Vagina (tissue), 2 donors: ENCODE data around the gene ADCY9. TPM values are rescaled to one million over a fixed set of nuclear protein-coding genes. Genes with fewer than 3 reads are reported as not detected.
A peak's percentile ranks its signal among the peaks of the same experiment; 100 is the strongest.
"Not testable (repeated sequence)": the region's sequence is repeated elsewhere in the genome, so short reads cannot be mapped to it uniquely, and the experiment has no call there.

Source experiments
- DNase-seq, 2 donors: peaks; one replicate each; pipeline ENCODE4 v3.0.0-alpha.2; 2017; ENCODE audit errors: extremely low spot score in 2 of 2
- H3K27ac ChIP-seq: fragments of 200-600 bp; sonication (generic); one replicate; pipeline ENCODE4 v1.5.1; 2019
- H3K27me3 ChIP-seq: fragments of 200-600 bp; sonication (generic); one replicate; pipeline ENCODE4 v1.5.1; 2019
- H3K36me3 ChIP-seq, 2 donors: fragments of 200-600 bp; sonication (generic); one replicate each; pipeline ENCODE4 v1.5.1; 2017 to 2019
- H3K4me1 ChIP-seq: fragments of 200-600 bp; sonication (generic); one replicate; pipeline ENCODE4 v1.5.1; 2019
- H3K4me3 ChIP-seq, 2 donors: fragments of 200-600 bp; sonication (generic); 1 replicate in 1 of 2; 2 replicates in 1 of 2; pipeline ENCODE4 v1.5.1; 2016 to 2019
- H3K9me3 ChIP-seq: fragments of 200-600 bp; sonication (generic); one replicate; pipeline ENCODE4 v1.5.1; 2019
- POLR2A ChIP-seq, 2 donors: fragments of 450-650 bp; IDR thresholded peaks; one replicate each; pipeline ENCODE4 v1.6.1; 2017; ENCODE audit warnings: antibody characterized with exemption in 2 of 2, mild to moderate bottlenecking in 2 of 2, moderate library complexity in 2 of 2
- POLR2AphosphoS5 ChIP-seq, 2 donors: sonication (generic); formaldehyde crosslinking; IDR thresholded peaks; one replicate each; pipeline ENCODE4 v1.9.0; 2017; ENCODE audit warnings: antibody characterized with exemption in 2 of 2, mild to moderate bottlenecking in 2 of 2, low read depth in 1 of 2; ENCODE audit not compliant: insufficient read depth in 1 of 2
- intact Hi-C: fragments of 100-400 bp; cut with DNase I; formaldehyde crosslinking; loops from one replicate; pipeline ENCODE4 v1.15.1; 2023
- total RNA-seq: library from RNA; depleted of rRNA; stranded (reverse); fragments of >200 nt; gene quantifications from one replicate; pipeline ENCODE4 v1.2.3, GENCODE V29; 2016
- TF ChIP-seq, protein P1 (sequence below), 3 experiments: fragments of 450-650 bp in 2 of 3; fragments of 200-600 bp in 1 of 3; sonication (generic) in 1 of 3; IDR thresholded peaks; one replicate each; pipeline ENCODE4 v1.5.1; 2017 to 2019; ENCODE audit warnings: antibody characterized with exemption in 3 of 3, mild to moderate bottlenecking in 2 of 3, moderate library complexity in 2 of 3

The ADCY9 gene
- total RNA-seq, 1 donor from 2014 or later: 16.9 TPM

DNA sequence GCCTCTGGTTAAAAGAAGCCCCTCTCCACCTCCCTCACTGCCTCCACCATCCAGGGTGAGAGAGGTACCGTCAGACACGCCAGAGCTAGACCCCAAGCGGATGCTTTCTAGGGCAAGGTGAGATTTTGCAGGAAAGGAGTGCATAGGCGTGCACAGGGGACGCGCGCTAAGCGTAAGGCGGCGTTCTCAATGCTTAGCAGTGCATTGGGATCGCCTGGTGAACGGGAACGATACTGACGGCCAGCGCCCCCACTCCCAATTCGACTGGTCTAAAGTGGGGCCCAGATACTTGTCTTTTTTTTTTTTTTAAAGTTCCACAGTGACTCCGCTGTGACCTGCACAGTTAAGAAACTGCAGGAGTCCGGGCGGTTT, 177.8 kb downstream of the ADCY9 start:
- intact Hi-C loops: no loop called here
- H3K4me3 ChIP-seq: peak overlapping the region; percentile 47 to 55
- H3K27me3 ChIP-seq: no peaks in the 10 kb centered on the region
- H3K36me3 ChIP-seq: no peaks in the 10 kb centered on the region
- DNase-seq: no peak
- no peak overlapping the region for H3K27ac ChIP-seq
- H3K4me1 ChIP-seq: peaks cover 6% of the 10 kb centered on the region
- H3K9me3 ChIP-seq: no peaks in the 10 kb centered on the region
- TF ChIP-seq, protein P1, sequence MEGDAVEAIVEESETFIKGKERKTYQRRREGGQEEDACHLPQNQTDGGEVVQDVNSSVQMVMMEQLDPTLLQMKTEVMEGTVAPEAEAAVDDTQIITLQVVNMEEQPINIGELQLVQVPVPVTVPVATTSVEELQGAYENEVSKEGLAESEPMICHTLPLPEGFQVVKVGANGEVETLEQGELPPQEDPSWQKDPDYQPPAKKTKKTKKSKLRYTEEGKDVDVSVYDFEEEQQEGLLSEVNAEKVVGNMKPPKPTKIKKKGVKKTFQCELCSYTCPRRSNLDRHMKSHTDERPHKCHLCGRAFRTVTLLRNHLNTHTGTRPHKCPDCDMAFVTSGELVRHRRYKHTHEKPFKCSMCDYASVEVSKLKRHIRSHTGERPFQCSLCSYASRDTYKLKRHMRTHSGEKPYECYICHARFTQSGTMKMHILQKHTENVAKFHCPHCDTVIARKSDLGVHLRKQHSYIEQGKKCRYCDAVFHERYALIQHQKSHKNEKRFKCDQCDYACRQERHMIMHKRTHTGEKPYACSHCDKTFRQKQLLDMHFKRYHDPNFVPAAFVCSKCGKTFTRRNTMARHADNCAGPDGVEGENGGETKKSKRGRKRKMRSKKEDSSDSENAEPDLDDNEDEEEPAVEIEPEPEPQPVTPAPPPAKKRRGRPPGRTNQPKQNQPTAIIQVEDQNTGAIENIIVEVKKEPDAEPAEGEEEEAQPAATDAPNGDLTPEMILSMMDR (IDR thresholded peaks at IDR 0.05): no peak
- TF ChIP-seq POLR2AphosphoS5 (IDR thresholded peaks at IDR 0.05; ENCODE audit: insufficient read depth in 1 of 2, low read depth in 1 of 2) (no peak), POLR2A (IDR thresholded peaks at IDR 0.05) (no peak)

DNA sequence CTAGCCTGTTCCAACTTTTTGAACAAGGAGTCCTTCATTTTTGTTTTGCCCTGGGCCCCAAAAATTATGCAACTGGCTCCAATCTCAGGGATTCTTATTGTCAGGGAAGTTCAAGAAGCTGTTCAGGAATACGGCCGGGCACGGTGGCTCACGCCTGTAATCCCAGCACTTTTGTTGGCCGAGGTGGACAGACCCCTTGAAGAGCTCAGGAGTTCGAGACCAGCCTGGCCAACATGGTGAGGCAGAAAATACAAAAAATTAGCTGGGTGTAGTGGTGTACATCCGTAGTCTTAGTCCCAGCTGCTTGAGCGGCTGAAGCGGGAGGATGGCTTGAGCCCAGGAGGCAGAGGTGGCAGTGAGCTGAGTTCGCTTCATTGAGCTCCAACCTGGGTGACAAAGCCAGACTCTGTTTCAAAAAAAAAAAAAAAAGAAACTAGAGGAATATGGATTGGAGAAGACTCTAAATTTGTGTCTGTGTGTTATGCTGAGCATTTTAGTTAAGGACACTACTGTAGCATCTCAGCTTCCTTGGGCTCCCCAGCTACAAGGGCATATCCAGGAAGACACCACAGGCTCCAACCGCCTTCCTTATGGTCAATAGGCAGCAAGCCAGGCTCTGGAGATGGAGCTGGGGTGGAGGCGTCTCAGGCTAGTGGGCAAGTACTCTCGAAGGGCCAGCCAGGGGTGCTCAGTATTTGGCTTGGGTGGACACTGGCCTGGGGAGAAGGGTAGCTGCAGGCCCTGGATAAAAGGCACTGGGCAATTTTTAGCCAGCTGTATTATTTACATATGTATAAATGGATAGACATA, 179.0 kb downstream of the ADCY9 start:
- Histone ChIP-seq H3K4me1 (peaks cover 6% of the 10 kb centered on the region), H3K27ac (no peak overlapping the region), H3K36me3 (no peaks in the 10 kb centered on the region), H3K27me3 (no peaks in the 10 kb centered on the region), H3K4me3 (no peak overlapping the region), H3K9me3 (no peaks in the 10 kb centered on the region)
- TF ChIP-seq, protein P1 (IDR thresholded peaks at IDR 0.05): no peak
- TF ChIP-seq POLR2AphosphoS5 (IDR thresholded peaks at IDR 0.05; ENCODE audit: insufficient read depth in 1 of 2, low read depth in 1 of 2) (no peak), POLR2A (IDR thresholded peaks at IDR 0.05) (no peak)
- intact Hi-C loops: no loop called here
- DNase-seq: no peak

DNA sequence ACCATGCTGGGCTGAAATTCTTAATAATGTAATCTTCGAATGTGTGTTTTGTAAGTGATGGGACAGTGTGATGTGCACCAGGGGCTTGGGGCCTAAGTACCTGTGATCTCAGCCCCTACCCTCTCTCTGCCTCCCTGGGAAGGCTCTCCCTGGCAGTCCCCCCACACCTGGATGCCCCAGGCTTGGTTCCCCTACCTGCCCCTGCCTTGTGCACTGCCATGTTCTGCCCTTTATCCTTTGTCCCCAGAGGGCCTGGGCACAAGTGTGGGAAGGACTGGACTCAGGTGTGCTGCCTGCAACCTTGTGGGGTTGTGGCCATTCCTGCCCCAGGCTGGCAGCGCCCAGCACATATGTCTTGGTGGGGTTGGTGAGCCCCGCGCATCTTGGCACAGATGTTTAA, 180.3 kb downstream of the ADCY9 start:
- intact Hi-C loops: no loop called here
- no peak for DNase-seq
- TF ChIP-seq POLR2AphosphoS5 (IDR thresholded peaks at IDR 0.05; ENCODE audit: insufficient read depth in 1 of 2, low read depth in 1 of 2) (no peak), POLR2A (IDR thresholded peaks at IDR 0.05) (no peak)
- TF ChIP-seq, protein P1 (IDR thresholded peaks at IDR 0.05): no peak

DNA sequence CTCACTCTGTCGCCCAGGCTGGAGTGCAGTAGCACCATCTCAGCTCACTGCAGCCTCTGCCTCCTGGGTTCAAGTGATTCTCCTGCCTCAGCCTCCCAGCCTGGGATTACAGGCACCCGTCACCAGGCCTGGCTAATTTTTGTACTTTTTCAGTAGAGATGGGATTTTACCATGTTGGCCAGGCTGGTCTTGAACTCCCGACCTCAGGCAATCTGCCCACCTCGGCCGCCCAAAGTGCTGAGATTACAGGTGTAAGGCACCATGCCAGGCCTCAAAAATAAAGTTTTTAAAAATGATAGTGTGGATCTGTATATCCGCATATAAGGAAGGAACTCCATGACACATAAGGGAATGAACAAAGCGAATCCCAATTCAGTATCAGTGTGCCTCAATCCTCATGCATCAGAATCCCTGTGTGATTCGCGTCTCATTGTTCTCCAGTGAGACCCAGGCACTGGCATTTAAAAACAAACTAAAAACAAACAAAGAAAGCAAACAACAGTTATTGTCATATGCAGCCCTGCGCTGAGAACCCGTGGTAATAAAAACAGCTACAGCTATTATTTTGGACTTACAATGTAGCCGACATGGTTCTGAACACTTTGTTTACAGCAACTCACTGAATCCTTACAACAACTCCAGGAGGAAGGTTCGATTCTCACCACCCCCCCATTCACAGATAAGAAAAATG, 181.6 kb downstream of the ADCY9 start:
- Histone ChIP-seq H3K9me3 (no peaks in the 10 kb centered on the region), H3K27ac (no peak overlapping the region), H3K27me3 (no peaks in the 10 kb centered on the region), H3K4me3 (no peak overlapping the region), H3K4me1 (peaks cover 6% of the 10 kb centered on the region), H3K36me3 (no peaks in the 10 kb centered on the region)
- TF ChIP-seq POLR2A (IDR thresholded peaks at IDR 0.05): no peak
- TF ChIP-seq POLR2AphosphoS5 (IDR thresholded peaks at IDR 0.05; ENCODE audit: insufficient read depth in 1 of 2, low read depth in 1 of 2): no peak
- TF ChIP-seq, protein P1 (IDR thresholded peaks at IDR 0.05): no peak
- intact Hi-C loops: no loop called here
- no peak for DNase-seq

More for the DNA sequence above, 180.3 kb downstream of the ADCY9 start:
- no peaks in the 10 kb centered on the region for H3K36me3 ChIP-seq
- no peak overlapping the region for H3K4me3 ChIP-seq
- no peaks in the 10 kb centered on the region for H3K27me3 ChIP-seq
- no peaks in the 10 kb centered on the region for H3K9me3 ChIP-seq
- H3K27ac ChIP-seq: no peak overlapping the region
- H3K4me1 ChIP-seq: peaks cover 6% of the 10 kb centered on the region

DNA sequence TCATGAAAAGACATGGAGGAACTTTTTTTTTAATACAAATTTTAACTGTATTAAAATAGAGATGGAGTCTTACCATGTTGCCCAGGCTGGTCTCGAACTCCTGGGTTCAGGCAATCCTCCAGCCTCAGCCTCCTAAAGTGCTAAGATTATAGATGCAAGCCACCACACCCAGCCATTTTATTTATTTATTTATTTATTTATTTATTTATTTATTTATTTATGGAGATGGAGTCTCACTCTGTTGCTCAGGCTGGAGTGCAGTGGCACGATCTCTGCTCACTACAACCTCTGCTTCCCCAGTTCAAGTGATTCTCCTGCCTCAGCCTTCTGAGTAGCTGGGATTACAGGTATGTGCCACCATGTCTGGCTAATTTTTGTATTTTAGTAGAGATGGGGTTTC, 189.1 kb downstream of the ADCY9 start:
- H3K4me3 ChIP-seq, H3K27ac ChIP-seq, H3K36me3 ChIP-seq, H3K4me1 ChIP-seq, intact Hi-C loops, DNase-seq, H3K27me3 ChIP-seq, H3K9me3 ChIP-seq: not testable (repeated sequence)
